AG09309 (cell line): ENCODE results near the gene PDE2A.

Experiments used
- DNase-seq: peaks from one replicate; pipeline ENCODE4 v3.0.0-alpha.2; 2010; ENCODE audit warnings: low read depth
- H3K4me3 ChIP-seq: 2 replicates; pipeline ENCODE4 v1.5.1; 2011; ENCODE audit warnings: mild to moderate bottlenecking, low read depth, low read length, moderate library complexity; ENCODE audit not compliant: control insufficient read depth
- CTCF ChIP-seq: IDR thresholded peaks from 2 replicates; pipeline ENCODE4 v1.5.1; 2011; ENCODE audit warnings: mild to moderate bottlenecking, low read depth, low read length, inconsistent platforms; ENCODE audit not compliant: insufficient read depth, control insufficient read depth; ENCODE audit errors: missing control alignments

The PDE2A gene

GRCh38 chr11:72655014-72655413, 19.2 kb downstream of the PDE2A start:
- no peak overlapping the region for H3K4me3 ChIP-seq
- DNase-seq, result no peak
- no peak for TF ChIP-seq CTCF

- DNase-seq, result no peak
- no peak overlapping the region for H3K4me3 ChIP-seq
- no peak for TF ChIP-seq CTCF
Observed at GRCh38 chr11:72653649-72654048, 20.6 kb downstream of the PDE2A start.

- no peak for DNase-seq
- H3K4me3 ChIP-seq, result no peak overlapping the region
- no peak for TF ChIP-seq CTCF
Observed at GRCh38 chr11:72652873-72653630, 21.2 kb downstream of the PDE2A start.

GRCh38 chr11:72652133-72652532, 22.1 kb downstream of the PDE2A start:
- TF ChIP-seq CTCF, result no peak
- no peak overlapping the region for H3K4me3 ChIP-seq
- no peak for DNase-seq

GRCh38 chr11:72649215-72649976, 24.8 kb downstream of the PDE2A start:
- no peak overlapping the region for H3K4me3 ChIP-seq
- no peak for DNase-seq
- no peak for TF ChIP-seq CTCF

GRCh38 chr11:72648384-72649136, 25.7 kb downstream of the PDE2A start:
- TF ChIP-seq CTCF, result no peak

More at GRCh38 chr11:72648384-72649136, 25.7 kb downstream of the PDE2A start:
- no peak for DNase-seq
- H3K4me3 ChIP-seq, result no peak overlapping the region
